HCT116 (cell line): ENCODE data around the gene COPS6. TPM values are rescaled to one million over a fixed set of nuclear protein-coding genes. Genes with fewer than 3 reads are reported as not detected.

Experiments used
- ATAC-seq: fragments of 200-7000 bp; cut with Tn5 transposase; 2 replicates; pipeline ENCODE4 v1.9.1; 2020; ENCODE audit warnings: mild to moderate bottlenecking, moderate library complexity
- BruUV-seq: library from RNA; stranded (reverse); fragments of 400-500 nt; replicated peaks from 2 replicates; lab custom pipeline; 2021; lab: Mats Ljungman, UMichigan
- CTCF ChIA-PET: fragments of 300-600 bp; sonication (Branson Sonifier 250); formaldehyde crosslinking; loops from one replicate; lab custom pipeline; 2021; ENCODE audit warnings: antibody characterized with exemption; lab: Charles Lee
- POLR2A ChIA-PET: fragments of 300-600, 350-600 bp; sonication (Branson Sonifier 250); formaldehyde crosslinking; loops from one replicate; lab custom pipeline; 2021; ENCODE audit warnings: antibody characterized with exemption; lab: Charles Lee
- RAD21 ChIA-PET, 2 experiments: fragments of 300-600 bp; sonication (Branson Sonifier 250); formaldehyde crosslinking; loops; one replicate each; lab custom pipeline; 2023; ENCODE audit warnings: low total read pairs in 2 of 2; ENCODE audit not compliant: uncharacterized antibody in 2 of 2, unreplicated experiment in 2 of 2, low non-redundant PET in 1 of 2; lab: Charles Lee
- DNase-seq: peaks from one replicate; pipeline ENCODE4 v3.0.0-alpha.2; 2010; ENCODE audit warnings: low read depth, low spot score
- H2AFZ ChIP-seq: fragments of 200-600 bp; shearing (Covaris generic), sonication (generic); 2 replicates; pipeline ENCODE4 v1.6.1; 2017; ENCODE audit warnings: low read depth, mixed run types, mixed read lengths, antibody characterized with exemption, low read length; ENCODE audit not compliant: poor library complexity, severe bottlenecking
- H3K27ac ChIP-seq: 2 replicates; pipeline ENCODE4 v1.5.1; 2012; ENCODE audit warnings: low read depth, low read length
- H3K27me3 ChIP-seq: fragments of 200-600 bp; sonication (generic); 2 replicates; pipeline ENCODE4 v1.6.1; 2016; ENCODE audit warnings: mixed run types, low read length, mixed read lengths; ENCODE audit not compliant: insufficient read depth
- H3K36me3 ChIP-seq, 2 experiments: fragments of 200-500 bp in 1 of 2; fragments of 200-600 bp in 1 of 2; sonication (Bioruptor generic) in 1 of 2; sonication (generic) in 1 of 2; 2 replicates each; pipeline versions ENCODE4 v1.5.1 to v1.6.1; 2014 to 2016; ENCODE audit warnings: low read length in 2 of 2, inconsistent platforms in 1 of 2, mixed read lengths in 1 of 2, mixed run types in 1 of 2; ENCODE audit not compliant: insufficient read depth in 2 of 2, control insufficient read depth in 1 of 2
- H3K4me1 ChIP-seq, 2 experiments: fragments of 200-600 bp in 1 of 2; sonication (generic) in 1 of 2; 2 replicates each; pipeline versions ENCODE4 v1.5.1 to v1.6.1; 2012 to 2017; ENCODE audit warnings: low read length in 2 of 2, inconsistent platforms in 1 of 2, mild to moderate bottlenecking in 1 of 2, mixed read lengths in 1 of 2, mixed run types in 1 of 2, moderate library complexity in 1 of 2; ENCODE audit not compliant: insufficient read depth in 2 of 2, control insufficient read depth in 1 of 2
- H3K4me2 ChIP-seq: fragments of 200-600 bp; sonication (generic); 2 replicates; pipeline ENCODE4 v1.6.1; 2017; ENCODE audit warnings: mixed run types, low read length, mixed read lengths
- H3K4me3 ChIP-seq, 2 experiments: fragments of 200-600 bp in 1 of 2; sonication (generic) in 1 of 2; replicated peaks in 1 of 2; 2 replicates each; pipeline ENCODE4 v1.5.1; 2011 to 2016; ENCODE audit warnings: low read length in 2 of 2, control low read depth in 1 of 2, low read depth in 1 of 2, mild to moderate bottlenecking in 1 of 2, mixed read lengths in 1 of 2, mixed run types in 1 of 2
- H3K79me2 ChIP-seq: fragments of 200-600 bp; sonication (generic); 2 replicates; pipeline ENCODE4 v1.6.1; 2017; ENCODE audit warnings: mild to moderate bottlenecking, mixed run types, low read length, moderate library complexity, mixed read lengths; ENCODE audit not compliant: insufficient read depth
- H3K9ac ChIP-seq: fragments of 200-600 bp; sonication (generic); 2 replicates; pipeline ENCODE4 v1.6.1; 2016; ENCODE audit warnings: low read length, mixed read lengths
- H3K9me2 ChIP-seq: fragments of 200-600 bp; sonication (generic), shearing (Covaris generic); 2 replicates; pipeline ENCODE4 v1.6.1; 2017; ENCODE audit warnings: mixed run types, mild to moderate bottlenecking, moderate library complexity; ENCODE audit not compliant: insufficient read depth
- H3K9me3 ChIP-seq, 2 experiments: fragments of 200-500 bp in 1 of 2; fragments of 200-600 bp in 1 of 2; sonication (Bioruptor generic) in 1 of 2; sonication (generic) in 1 of 2; 2 replicates each; pipeline ENCODE4 v1.6.1; 2014 to 2017; ENCODE audit warnings: low read length in 2 of 2, mixed read lengths in 2 of 2, inconsistent platforms in 1 of 2, low read depth in 1 of 2, mild to moderate bottlenecking in 1 of 2, mixed run types in 1 of 2, moderate library complexity in 1 of 2; ENCODE audit not compliant: control insufficient read depth in 1 of 2, insufficient read depth in 1 of 2
- H4K20me1 ChIP-seq: fragments of 200-600 bp; sonication (generic), shearing (Covaris generic); 2 replicates; pipeline ENCODE4 v1.6.1; 2017; ENCODE audit warnings: mixed run types, mild to moderate bottlenecking, moderate library complexity; ENCODE audit not compliant: insufficient read depth
- CBX3 ChIP-seq: IDR thresholded peaks from 2 replicates; pipeline ENCODE4 v1.6.1; 2012; ENCODE audit warnings: low read depth
- CEBPB ChIP-seq: IDR thresholded peaks from 2 replicates; pipeline ENCODE4 v1.6.1; 2012; ENCODE audit warnings: low read depth
- ELF1 ChIP-seq: IDR thresholded peaks from 2 replicates; pipeline ENCODE4 v1.6.1; 2012; ENCODE audit warnings: low read depth, borderline replicate concordance
- EZH2phosphoT487 ChIP-seq: fragments of 200-600 bp; IDR thresholded peaks from 2 replicates; pipeline ENCODE4 v1.6.1; 2018; ENCODE audit warnings: antibody characterized with exemption, borderline replicate concordance
- JUND ChIP-seq: IDR thresholded peaks from 2 replicates; pipeline ENCODE4 v1.6.1; 2012
- POLR2AphosphoS5 ChIP-seq: IDR thresholded peaks from 2 replicates; pipeline ENCODE4 v1.6.1; 2011; ENCODE audit warnings: mild to moderate bottlenecking, low read depth, low read length, moderate library complexity
- RAD21 ChIP-seq: IDR thresholded peaks from 2 replicates; pipeline ENCODE4 v1.6.1; 2012; ENCODE audit warnings: low read depth, mild to moderate bottlenecking
- SIN3A ChIP-seq: IDR thresholded peaks from 2 replicates; pipeline ENCODE4 v1.6.1; 2012; ENCODE audit warnings: low read depth
- SP1 ChIP-seq: IDR thresholded peaks from 2 replicates; pipeline ENCODE4 v1.6.1; 2012; ENCODE audit warnings: low read depth
- YY1 ChIP-seq: IDR thresholded peaks from 2 replicates; pipeline ENCODE4 v1.6.1; 2011; ENCODE audit warnings: low read length, low read depth, moderate library complexity, mild to moderate bottlenecking; ENCODE audit not compliant: insufficient replicate concordance; ENCODE audit errors: extremely low read depth
- intact Hi-C: fragments of 100-400 bp; cut with micrococcal nuclease; formaldehyde crosslinking; loops from 2 replicates; pipeline ENCODE4 v1.10.0; 2022
- total RNA-seq: library from RNA; stranded (reverse); gene quantifications from one replicate; pipeline ENCODE4 v1.2.1, GENCODE V29; 2021; ENCODE audit not compliant: unreplicated experiment
- TF ChIP-seq, protein P1 (sequence below): IDR thresholded peaks from 2 replicates; pipeline ENCODE4 v1.6.1; 2011; ENCODE audit warnings: mild to moderate bottlenecking, low read length, moderate library complexity; ENCODE audit not compliant: insufficient replicate concordance; ENCODE audit errors: extremely low read depth
- TF ChIP-seq, protein P2 (sequence below): IDR thresholded peaks from 2 replicates; pipeline ENCODE4 v1.6.1; 2012
- TF ChIP-seq, protein P3 (sequence below), 3 experiments: fragments of 200-600 bp in 1 of 3; sonication (generic) in 1 of 3; IDR thresholded peaks in 2 of 3; conservative IDR thresholded peaks in 1 of 3; 2 replicates each; pipeline ENCODE4 v1.5.1; 2012 to 2017; ENCODE audit warnings: low read depth in 2 of 3, low read length in 2 of 3, antibody characterized with exemption in 1 of 3, borderline replicate concordance in 1 of 3, control low read depth in 1 of 3, mild to moderate bottlenecking in 1 of 3, mixed read lengths in 1 of 3, mixed run types in 1 of 3, moderate library complexity in 1 of 3; ENCODE audit not compliant: insufficient read depth in 1 of 3

COPS6 gene
- total RNA-seq, 1 experiment from 2014 or later: 126 TPM

DNA sequence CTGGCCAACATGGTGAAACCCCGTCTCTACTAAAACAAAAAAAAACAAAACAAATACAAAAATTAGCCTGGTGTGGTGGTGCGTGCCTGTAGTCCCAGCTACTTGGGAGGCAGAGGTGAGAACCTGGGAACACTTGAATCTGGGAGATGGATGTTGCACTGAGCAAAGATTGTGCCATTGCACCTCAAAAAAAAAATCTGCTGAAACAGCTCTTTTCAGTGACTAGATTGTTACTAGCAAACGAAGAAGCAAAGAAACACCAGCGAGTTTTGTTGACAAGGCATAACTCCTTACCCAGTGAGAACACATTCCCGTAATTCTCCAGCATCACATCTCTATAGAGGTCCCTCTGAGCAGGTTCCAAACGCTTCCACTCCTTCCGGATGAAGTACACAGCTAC lies 13.9 kb upstream of the COPS6 start:
- no peaks in the 10 kb centered on the region for H3K9me2 ChIP-seq
- no peak for DNase-seq
- BruUV-seq: no TSS peak
- H3K4me2 ChIP-seq: no peak overlapping the region
- H3K79me2 ChIP-seq: peaks cover 49% of the 10 kb centered on the region
- no peak overlapping the region for H3K27ac ChIP-seq
- ChIA-PET POLR2A (no interaction called here), CTCF (no interaction called here), RAD21 (interaction anchor here in 1 of 2 experiments (0.5 kb wide), 1 partner anchor 86 kb away, joined by 3 read pairs; no protein-coding TSS in a partner anchor)
- TF ChIP-seq CEBPB: no peak
- no peak for TF ChIP-seq SIN3A
- TF ChIP-seq CBX3: no peak
- TF ChIP-seq YY1: no peak
- TF ChIP-seq, protein P1, sequence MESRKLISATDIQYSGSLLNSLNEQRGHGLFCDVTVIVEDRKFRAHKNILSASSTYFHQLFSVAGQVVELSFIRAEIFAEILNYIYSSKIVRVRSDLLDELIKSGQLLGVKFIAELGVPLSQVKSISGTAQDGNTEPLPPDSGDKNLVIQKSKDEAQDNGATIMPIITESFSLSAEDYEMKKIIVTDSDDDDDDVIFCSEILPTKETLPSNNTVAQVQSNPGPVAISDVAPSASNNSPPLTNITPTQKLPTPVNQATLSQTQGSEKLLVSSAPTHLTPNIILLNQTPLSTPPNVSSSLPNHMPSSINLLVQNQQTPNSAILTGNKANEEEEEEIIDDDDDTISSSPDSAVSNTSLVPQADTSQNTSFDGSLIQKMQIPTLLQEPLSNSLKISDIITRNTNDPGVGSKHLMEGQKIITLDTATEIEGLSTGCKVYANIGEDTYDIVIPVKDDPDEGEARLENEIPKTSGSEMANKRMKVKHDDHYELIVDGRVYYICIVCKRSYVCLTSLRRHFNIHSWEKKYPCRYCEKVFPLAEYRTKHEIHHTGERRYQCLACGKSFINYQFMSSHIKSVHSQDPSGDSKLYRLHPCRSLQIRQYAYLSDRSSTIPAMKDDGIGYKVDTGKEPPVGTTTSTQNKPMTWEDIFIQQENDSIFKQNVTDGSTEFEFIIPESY: no peak
- no peak for TF ChIP-seq EZH2phosphoT487
- TF ChIP-seq, protein P2, sequence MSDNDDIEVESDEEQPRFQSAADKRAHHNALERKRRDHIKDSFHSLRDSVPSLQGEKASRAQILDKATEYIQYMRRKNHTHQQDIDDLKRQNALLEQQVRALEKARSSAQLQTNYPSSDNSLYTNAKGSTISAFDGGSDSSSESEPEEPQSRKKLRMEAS: no peak
- TF ChIP-seq POLR2AphosphoS5: no peak
- TF ChIP-seq JUND: no peak
- no peak for TF ChIP-seq ELF1
- TF ChIP-seq, protein P3, sequence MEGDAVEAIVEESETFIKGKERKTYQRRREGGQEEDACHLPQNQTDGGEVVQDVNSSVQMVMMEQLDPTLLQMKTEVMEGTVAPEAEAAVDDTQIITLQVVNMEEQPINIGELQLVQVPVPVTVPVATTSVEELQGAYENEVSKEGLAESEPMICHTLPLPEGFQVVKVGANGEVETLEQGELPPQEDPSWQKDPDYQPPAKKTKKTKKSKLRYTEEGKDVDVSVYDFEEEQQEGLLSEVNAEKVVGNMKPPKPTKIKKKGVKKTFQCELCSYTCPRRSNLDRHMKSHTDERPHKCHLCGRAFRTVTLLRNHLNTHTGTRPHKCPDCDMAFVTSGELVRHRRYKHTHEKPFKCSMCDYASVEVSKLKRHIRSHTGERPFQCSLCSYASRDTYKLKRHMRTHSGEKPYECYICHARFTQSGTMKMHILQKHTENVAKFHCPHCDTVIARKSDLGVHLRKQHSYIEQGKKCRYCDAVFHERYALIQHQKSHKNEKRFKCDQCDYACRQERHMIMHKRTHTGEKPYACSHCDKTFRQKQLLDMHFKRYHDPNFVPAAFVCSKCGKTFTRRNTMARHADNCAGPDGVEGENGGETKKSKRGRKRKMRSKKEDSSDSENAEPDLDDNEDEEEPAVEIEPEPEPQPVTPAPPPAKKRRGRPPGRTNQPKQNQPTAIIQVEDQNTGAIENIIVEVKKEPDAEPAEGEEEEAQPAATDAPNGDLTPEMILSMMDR (IDR thresholded peaks at IDR 0.05 in 2 of 3, conservative IDR thresholded peaks at IDR 0.05 in 1 of 3; ENCODE audit: borderline replicate concordance in 1 of 3, insufficient read depth in 1 of 3, low read depth in 2 of 3, low read length in 2 of 3): no peak
- no peak for TF ChIP-seq RAD21
- no peak for TF ChIP-seq SP1
- H2AFZ ChIP-seq: no peak overlapping the region
- peaks cover 22 to 29% of the 10 kb centered on the region in 2 experiments; a peak in 3 of 4 replicates for H3K9me3 ChIP-seq
- H3K4me1 ChIP-seq: peaks cover 2 to 5% of the 10 kb centered on the region in 2 experiments; a peak in 3 of 4 replicates
- no peaks in the 10 kb centered on the region for H4K20me1 ChIP-seq
- H3K36me3 ChIP-seq: peaks cover 81 to 90% of the 10 kb centered on the region in 2 experiments
- no peak overlapping the region for H3K4me3 ChIP-seq
- no peak for ATAC-seq
- intact Hi-C loops: no loop called here
- no peaks in the 10 kb centered on the region for H3K27me3 ChIP-seq
- no peak overlapping the region for H3K9ac ChIP-seq
